Activated T-cell treated with anti-CD3 and anti-CD28 coated beads for 4 hours (primary cell): Measurements from ENCODE around the gene FBXW5.

Experiments used
- DNase-seq: peaks from one replicate; pipeline ENCODE4 v3.0.0-alpha.2; 2020

The FBXW5 gene

DNA sequence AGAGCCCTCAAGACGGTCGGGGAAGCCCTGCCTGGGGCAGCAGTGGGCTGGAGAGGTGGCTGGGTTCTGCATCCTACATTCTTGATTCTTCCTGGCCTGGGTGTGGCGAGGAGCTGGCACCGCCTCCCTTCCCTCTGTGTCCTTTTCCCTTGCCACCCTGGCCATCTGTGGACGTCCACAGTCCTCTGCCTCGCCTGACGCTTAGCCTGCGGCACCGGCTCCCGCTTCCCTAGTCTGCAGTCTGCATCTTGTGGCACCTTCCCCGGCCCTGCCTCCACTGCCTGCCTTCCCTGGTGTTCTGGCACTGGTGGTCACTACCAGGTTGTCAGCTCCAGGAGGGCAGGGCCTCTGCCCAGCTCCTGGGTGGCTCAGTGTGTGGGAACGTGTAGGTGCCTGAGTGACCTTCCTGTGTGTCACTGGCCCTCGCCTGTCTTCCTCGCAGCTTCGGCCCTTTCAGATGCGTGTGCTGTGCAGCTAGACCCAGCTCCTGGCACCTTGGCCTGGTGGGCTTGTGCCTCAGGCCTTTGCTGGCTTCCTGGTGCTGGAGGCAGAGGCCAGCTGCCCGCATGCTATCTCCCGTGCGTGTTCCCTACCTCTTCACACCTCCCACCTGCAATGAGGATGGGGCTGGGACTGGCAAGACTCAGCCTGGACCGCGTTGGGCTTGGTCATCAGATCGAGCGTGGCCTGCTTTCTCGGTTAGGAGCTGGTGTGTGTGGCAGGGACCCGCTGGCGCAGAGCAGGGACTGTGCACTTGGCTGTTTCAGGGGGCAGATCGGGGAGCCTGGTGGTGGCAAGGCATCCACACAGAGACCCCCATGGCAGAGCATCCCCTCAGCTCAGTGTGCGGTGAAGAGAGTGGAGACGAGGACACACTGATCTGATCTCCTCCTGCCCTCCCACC lies 37.3 kb downstream of the FBXW5 start:
- no peak for DNase-seq

DNA sequence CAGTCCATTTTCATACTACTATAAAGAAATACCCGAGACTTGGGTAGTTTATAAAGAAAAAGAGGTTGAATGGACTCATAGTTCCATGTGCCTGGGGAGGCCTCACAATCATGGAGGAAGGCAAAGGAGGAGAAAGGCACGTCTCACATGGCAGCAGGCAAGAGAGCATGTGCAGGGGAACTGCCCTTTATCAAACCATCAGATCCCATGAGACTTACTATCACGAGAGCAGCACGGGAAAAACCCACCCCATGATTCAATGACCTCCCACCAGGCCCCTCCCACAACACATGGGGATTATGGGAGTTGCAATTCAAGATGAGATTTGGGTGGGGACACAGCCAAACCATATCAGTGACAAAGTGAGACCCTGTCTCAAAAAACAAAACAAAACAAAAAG lies 38.3 kb downstream of the FBXW5 start:
- no peak for DNase-seq

GRCh38 chr9:136903041-136903554 lies 41.4 kb downstream of the FBXW5 start:
- DNase-seq: no peak

- DNase-seq: peak; percentile 76
These were observed 42.2 kb downstream of the FBXW5 start for GRCh38 chr9:136902259-136902821.

DNA sequence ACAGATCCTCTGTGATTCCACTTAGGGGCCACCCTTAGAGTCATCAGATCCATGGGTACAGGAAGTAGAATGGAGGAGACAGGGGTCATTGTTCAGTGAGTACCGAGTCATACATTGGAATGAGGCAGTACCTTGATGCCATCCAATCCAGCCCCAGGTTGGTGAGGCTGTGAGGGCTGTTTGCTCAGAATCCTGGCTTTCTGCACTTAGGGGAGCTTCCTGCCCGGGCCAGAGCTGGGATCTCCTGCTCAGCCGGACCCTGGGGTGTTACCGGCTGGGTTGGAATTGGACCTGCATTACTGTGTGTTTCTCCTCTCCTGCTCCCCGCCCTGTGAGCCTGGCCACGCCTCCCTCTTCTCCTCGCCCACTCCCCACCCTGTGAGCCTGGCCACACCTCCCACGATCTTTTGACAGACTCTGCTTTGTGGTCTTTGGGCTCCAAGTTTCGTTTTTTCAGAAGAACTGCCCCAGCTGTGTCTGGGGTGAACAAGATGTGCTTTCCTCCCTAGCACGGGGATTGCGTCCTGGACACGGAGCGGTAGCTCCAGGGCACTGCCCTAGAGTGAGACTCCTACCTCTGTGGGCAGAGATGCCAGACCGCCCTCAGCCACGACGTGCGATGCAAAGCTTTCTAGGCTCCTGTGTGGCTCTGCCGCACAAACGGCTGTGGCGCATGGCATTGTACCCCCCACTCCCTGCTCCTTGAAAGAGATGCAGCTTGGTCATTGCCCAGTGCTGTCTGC lies 42.9 kb downstream of the FBXW5 start:
- peak; percentile 78 for DNase-seq

DNA sequence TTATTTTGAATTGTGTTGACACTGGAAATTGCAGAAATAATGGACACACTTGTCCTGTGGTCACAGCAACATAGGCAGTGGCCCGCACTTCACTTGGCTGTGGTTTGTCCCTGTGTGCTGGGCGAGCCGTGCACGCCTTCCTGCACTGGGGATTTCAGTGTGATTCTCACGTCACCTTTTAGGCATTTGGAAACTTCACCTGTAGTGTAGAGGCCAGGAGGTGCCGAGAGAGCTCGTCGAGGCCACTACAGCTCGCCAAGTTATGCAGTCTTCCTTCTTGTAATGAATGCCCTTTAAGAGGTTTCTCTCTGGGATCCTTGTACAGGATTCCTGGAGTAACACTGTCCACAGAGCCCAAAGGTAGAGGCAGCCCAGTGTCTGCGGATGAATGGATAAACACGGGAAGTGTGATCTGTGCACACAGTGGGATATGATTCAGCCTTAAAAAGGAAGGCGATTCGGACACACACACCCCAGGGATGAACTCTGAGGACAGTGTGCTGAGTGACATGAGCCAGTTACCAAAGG lies 43.5 kb downstream of the FBXW5 start:
- DNase-seq: no peak

DNA sequence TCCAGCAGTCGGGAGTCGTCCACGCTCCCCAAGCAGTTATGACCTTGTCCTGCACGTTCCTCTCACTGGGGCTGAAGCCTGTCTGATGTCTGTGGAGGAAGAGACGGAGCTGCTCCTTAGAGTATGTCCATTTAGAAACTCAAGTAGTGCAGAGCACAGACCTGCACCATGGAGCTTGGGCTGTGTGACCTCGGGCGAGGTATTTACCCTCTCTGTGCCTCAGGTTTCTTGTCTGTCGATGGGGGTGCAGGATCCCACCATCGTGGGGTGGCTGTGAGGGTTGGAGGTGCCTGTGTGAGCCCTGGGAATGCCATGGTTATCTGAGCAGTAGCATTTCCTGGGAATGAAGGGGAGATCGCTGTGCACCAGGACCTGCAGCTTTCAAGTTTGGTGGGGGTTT lies 44.0 kb downstream of the FBXW5 start:
- no peak for DNase-seq

DNA sequence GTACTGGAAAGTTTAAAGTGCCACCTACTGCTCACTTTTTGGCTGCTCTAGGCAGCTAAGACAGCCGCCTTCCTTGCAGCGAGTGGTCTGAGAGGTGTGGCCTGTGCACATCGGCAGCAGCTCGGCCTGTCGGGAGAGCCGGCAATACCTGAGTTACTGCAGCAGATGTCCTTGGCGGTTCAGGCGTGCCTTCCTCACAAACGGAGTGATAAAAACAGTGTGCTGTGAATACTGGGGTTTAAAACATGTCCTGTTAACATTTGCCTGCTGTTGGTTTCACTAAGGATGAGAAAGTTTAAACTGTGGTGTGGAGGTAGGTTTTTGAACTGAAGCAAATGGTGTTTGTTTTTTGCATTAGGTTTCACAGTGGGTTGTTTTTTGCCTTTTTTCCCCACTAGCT lies 45.3 kb downstream of the FBXW5 start:
- DNase-seq: no peak

- DNase-seq: no peak
These were observed 45.9 kb downstream of the FBXW5 start for GRCh38 chr9:136898483-136899100.

- DNase-seq: no peak
These were observed 48.5 kb downstream of the FBXW5 start for GRCh38 chr9:136896027-136896426.

DNA sequence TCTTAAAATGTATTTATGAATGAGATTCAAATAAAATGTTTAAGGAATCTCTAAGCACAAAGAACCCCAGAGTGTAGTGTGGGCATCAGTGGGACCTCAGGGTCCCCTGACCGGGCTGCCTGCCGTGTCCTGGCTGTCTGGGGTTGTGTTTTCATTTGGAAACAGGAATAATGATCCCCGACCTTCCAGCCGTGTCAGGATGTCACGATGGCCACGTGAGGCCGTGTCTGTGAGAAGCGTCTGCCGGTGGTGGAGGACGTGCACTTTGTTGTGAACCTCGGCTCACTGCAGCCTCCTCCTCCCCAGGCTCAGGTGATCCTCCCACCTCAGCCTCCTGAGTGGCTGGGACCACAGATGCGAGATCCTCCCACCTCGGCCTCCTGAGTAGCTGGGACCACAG lies 53.9 kb downstream of the FBXW5 start:
- no peak for DNase-seq
